H1 (cell line): ENCODE measurements around the gene ABL2. TPM values are rescaled to one million over a fixed set of nuclear protein-coding genes. Genes with fewer than 3 reads are reported as not detected.

Source experiments
- HDAC2 ChIP-seq, 2 experiments: fragments of 300-600 bp in 1 of 2; sonication (generic) in 1 of 2; IDR thresholded peaks; 2 replicates each; pipeline ENCODE4 v1.6.1; 2011 to 2012; ENCODE audit warnings: low read depth in 2 of 2, low read length in 2 of 2, mild to moderate bottlenecking in 2 of 2, moderate library complexity in 2 of 2, borderline replicate concordance in 1 of 2, inconsistent platforms in 1 of 2
- MAFK ChIP-seq: IDR thresholded peaks from 2 replicates; pipeline ENCODE4 v1.6.1; 2012; ENCODE audit warnings: low read depth, mild to moderate bottlenecking, improper control_type of control experiment, low read length
- SIRT6 ChIP-seq: IDR thresholded peaks from one replicate; pipeline ENCODE4 v1.7.1; 2012; ENCODE audit warnings: low read length, inconsistent platforms
- SP4 ChIP-seq: IDR thresholded peaks from 2 replicates; pipeline ENCODE4 v1.6.1; 2012; ENCODE audit warnings: low read length, inconsistent platforms
- SUZ12 ChIP-seq: fragments of 200-600 bp; sonication (generic); IDR thresholded peaks from 2 replicates; pipeline ENCODE4 v1.6.1; 2012; ENCODE audit warnings: mild to moderate bottlenecking, inconsistent platforms, low read length, moderate library complexity, mixed read lengths
- polyA plus RNA-seq, 7 experiments: library from polyadenylated mRNA; depleted of rRNA in 3 of 7; stranded (reverse) in 5 of 7; unstranded in 2 of 7; fragments of >200 nt in 5 of 7; fragments of 200-250 nt in 2 of 7; gene quantifications; 1 replicate in 5 of 7; 2 replicates in 1 of 7; 4 replicates in 1 of 7; pipeline versions ENCODE4 v1.2.1 to v1.2.3, GENCODE V29; 2011 to 2013; ENCODE audit warnings: missing spikeins in 2 of 7, mixed read lengths in 2 of 7
- total RNA-seq: library from RNA; stranded (reverse); fragmentation: NEBNext Ultra II Directional; extraction: Animal tissue kit (Norgen Biotek cat#: 25700); gene quantifications from 2 replicates; pipeline ENCODE4 v1.2.1, GENCODE V29; 2021
- TF ChIP-seq, protein P1 (sequence below): IDR thresholded peaks from 2 replicates; pipeline ENCODE4 v1.6.1; 2012; ENCODE audit warnings: low read length, inconsistent platforms

The ABL2 gene
- total and polyA plus RNA-seq, 2 of the 8 experiments (the other 6 are each of a cell fraction or from before 2014, with no cell fraction given) = 4.5 to 19.1 TPM

DNA sequence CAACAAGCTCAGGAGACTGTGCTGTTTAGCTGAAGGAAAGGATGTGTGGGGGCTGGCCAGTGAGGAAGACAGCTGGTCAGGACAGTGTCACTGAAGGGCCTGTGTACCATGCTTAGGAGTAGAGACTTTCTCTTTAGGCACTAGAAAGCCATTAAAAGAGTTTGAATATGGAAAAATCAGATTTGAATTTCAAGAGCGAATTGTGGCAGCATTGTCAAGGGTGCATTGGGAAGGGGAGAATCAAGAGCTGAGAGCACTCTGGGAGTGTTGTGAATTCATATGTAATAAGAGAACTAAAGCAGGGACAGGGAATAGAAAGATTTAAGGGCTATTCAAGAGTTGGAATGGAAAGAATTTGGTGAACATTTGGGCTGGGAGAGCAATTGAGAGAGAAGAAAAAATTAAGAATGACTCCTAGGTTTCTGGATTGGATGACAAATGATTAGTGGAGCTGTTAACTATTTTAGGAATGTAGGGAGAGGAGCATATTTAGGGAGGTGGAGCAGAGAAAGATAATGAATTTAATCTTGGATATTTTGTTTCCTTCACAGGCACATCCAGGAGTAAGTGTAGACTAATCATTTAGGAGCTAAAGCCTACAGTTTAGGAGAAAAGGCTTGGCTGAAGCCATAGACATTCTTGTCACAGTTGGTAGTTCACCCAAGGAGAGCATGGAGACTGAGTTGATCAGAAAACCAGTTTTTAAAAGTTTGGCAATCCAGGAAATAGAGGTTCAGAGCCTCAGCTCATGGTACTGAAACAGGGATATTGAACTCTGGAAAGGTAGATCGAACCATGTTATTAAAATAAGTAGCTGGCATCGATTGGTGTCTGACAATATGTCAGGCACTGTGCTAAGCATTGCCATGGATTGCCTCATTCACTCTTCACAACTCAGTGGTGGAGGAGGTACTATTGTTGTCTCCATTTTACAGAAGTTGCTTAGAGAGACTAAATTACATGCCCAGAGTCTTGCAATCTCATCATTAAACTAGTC, 170.7 kb downstream of the ABL2 start (continued):
- TF ChIP-seq, protein P1, sequence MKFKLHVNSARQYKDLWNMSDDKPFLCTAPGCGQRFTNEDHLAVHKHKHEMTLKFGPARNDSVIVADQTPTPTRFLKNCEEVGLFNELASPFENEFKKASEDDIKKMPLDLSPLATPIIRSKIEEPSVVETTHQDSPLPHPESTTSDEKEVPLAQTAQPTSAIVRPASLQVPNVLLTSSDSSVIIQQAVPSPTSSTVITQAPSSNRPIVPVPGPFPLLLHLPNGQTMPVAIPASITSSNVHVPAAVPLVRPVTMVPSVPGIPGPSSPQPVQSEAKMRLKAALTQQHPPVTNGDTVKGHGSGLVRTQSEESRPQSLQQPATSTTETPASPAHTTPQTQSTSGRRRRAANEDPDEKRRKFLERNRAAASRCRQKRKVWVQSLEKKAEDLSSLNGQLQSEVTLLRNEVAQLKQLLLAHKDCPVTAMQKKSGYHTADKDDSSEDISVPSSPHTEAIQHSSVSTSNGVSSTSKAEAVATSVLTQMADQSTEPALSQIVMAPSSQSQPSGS = no peak
- TF ChIP-seq SIRT6 = no peak
- no peak for TF ChIP-seq MAFK
- TF ChIP-seq HDAC2 (IDR thresholded peaks at IDR 0.05; ENCODE audit: borderline replicate concordance in 1 of 2, low read depth in 2 of 2, low read length in 2 of 2) = no peak
- no peak for TF ChIP-seq SUZ12
- TF ChIP-seq SP4 = no peak
